H9 (cell line): ENCODE measurements around the gene SULF2. TPM values are rescaled to one million over a fixed set of nuclear protein-coding genes. Genes with fewer than 3 reads are reported as not detected.

Source experiments
- DNase-seq: peaks from one replicate; pipeline ENCODE4 v3.0.0-alpha.2; 2017
- H2AFZ ChIP-seq: one replicate; pipeline ENCODE4 v1.6.1; 2013; ENCODE audit warnings: mild to moderate bottlenecking, low read length, control low read depth, moderate library complexity
- H2AK5ac ChIP-seq: 2 replicates; pipeline ENCODE4 v1.6.1; 2013; ENCODE audit warnings: low read length, control low read depth, mixed read lengths; ENCODE audit not compliant: insufficient read length
- H2BK120ac ChIP-seq: one replicate; pipeline ENCODE4 v1.6.1; 2013; ENCODE audit warnings: low read depth, mild to moderate bottlenecking, low read length, control low read depth, inconsistent platforms; ENCODE audit not compliant: poor library complexity, severe bottlenecking
- H2BK12ac ChIP-seq: 2 replicates; pipeline ENCODE4 v1.6.1; 2013; ENCODE audit warnings: low read length, control low read depth, mixed read lengths, low read depth; ENCODE audit not compliant: insufficient read length
- H2BK15ac ChIP-seq: 2 replicates; pipeline ENCODE4 v1.6.1; 2013; ENCODE audit warnings: low read depth, low read length, control low read depth
- H2BK20ac ChIP-seq: one replicate; pipeline ENCODE4 v1.6.1; 2013; ENCODE audit warnings: low read depth, mild to moderate bottlenecking, low read length, control low read depth, inconsistent platforms; ENCODE audit not compliant: poor library complexity, severe bottlenecking
- H2BK5ac ChIP-seq: 2 replicates; pipeline ENCODE4 v1.6.1; 2013; ENCODE audit warnings: low read length, control low read depth, mixed read lengths; ENCODE audit not compliant: insufficient read length
- H3K14ac ChIP-seq: 2 replicates; pipeline ENCODE4 v1.6.1; 2013; ENCODE audit warnings: low read length, control low read depth; ENCODE audit not compliant: insufficient read depth
- H3K18ac ChIP-seq: 2 replicates; pipeline ENCODE4 v1.6.1; 2013; ENCODE audit warnings: low read depth, mild to moderate bottlenecking, mixed read lengths, low read length, control low read depth; ENCODE audit not compliant: insufficient read length
- H3K23ac ChIP-seq: 2 replicates; pipeline ENCODE4 v1.6.1; 2013; ENCODE audit warnings: low read length, control low read depth, mixed read lengths, low read depth; ENCODE audit not compliant: insufficient read length
- H3K23me2 ChIP-seq: 2 replicates; pipeline ENCODE4 v1.6.1; 2013; ENCODE audit warnings: low read depth, mild to moderate bottlenecking, mixed read lengths, low read length, control low read depth; ENCODE audit not compliant: insufficient read length, poor library complexity, severe bottlenecking
- H3K27ac ChIP-seq: 2 replicates; pipeline ENCODE4 v1.5.1; 2013; ENCODE audit warnings: low read length, control low read depth, mixed read lengths, low read depth; ENCODE audit not compliant: insufficient read length
- H3K27me3 ChIP-seq: 2 replicates; pipeline ENCODE4 v1.6.1; 2013; ENCODE audit warnings: low read length, control low read depth, inconsistent platforms; ENCODE audit not compliant: insufficient read depth
- H3K4ac ChIP-seq: 2 replicates; pipeline ENCODE4 v1.6.1; 2013; ENCODE audit warnings: low read depth, mild to moderate bottlenecking, control low read depth, inconsistent platforms, low read length, moderate library complexity
- H3K4me1 ChIP-seq: 2 replicates; pipeline ENCODE4 v1.6.1; 2013; ENCODE audit warnings: low read length, control low read depth, inconsistent platforms; ENCODE audit not compliant: insufficient read depth
- H3K4me2 ChIP-seq: 2 replicates; pipeline ENCODE4 v1.6.1; 2013; ENCODE audit warnings: low read length, control low read depth, mixed read lengths; ENCODE audit not compliant: insufficient read length, insufficient read depth
- H3K56ac ChIP-seq: 2 replicates; pipeline ENCODE4 v1.6.1; 2013; ENCODE audit warnings: low read depth, mild to moderate bottlenecking, mixed read lengths, low read length, control low read depth; ENCODE audit not compliant: insufficient read length
- H3K79me1 ChIP-seq: 2 replicates; pipeline ENCODE4 v1.6.1; 2013; ENCODE audit warnings: low read depth, mild to moderate bottlenecking, moderate library complexity, low read length, control low read depth, inconsistent platforms; ENCODE audit not compliant: insufficient read depth, poor library complexity, severe bottlenecking
- H3K79me2 ChIP-seq: 2 replicates; pipeline ENCODE4 v1.6.1; 2013; ENCODE audit warnings: low read length, control low read depth, inconsistent platforms; ENCODE audit not compliant: insufficient read depth
- H3K9ac ChIP-seq: 2 replicates; pipeline ENCODE4 v1.6.1; 2013; ENCODE audit warnings: low read length, control low read depth, mixed read lengths; ENCODE audit not compliant: insufficient read length; ENCODE audit errors: extremely low read depth
- H3K9me3 ChIP-seq: one replicate; pipeline ENCODE4 v1.6.1; 2013; ENCODE audit warnings: low read depth, low read length, inconsistent platforms; ENCODE audit not compliant: control insufficient read depth
- H3T11ph ChIP-seq: one replicate; pipeline ENCODE4 v1.6.1; 2013; ENCODE audit warnings: mild to moderate bottlenecking, low read length, control low read depth, inconsistent platforms
- H4K20me1 ChIP-seq: one replicate; pipeline ENCODE4 v1.6.1; 2013; ENCODE audit not compliant: control insufficient read depth, insufficient read length, insufficient read depth
- H4K5ac ChIP-seq: 2 replicates; pipeline ENCODE4 v1.6.1; 2013; ENCODE audit warnings: low read depth, mild to moderate bottlenecking, mixed read lengths, low read length, control low read depth; ENCODE audit not compliant: insufficient read length
- H4K8ac ChIP-seq: replicated peaks from 2 replicates; pipeline ENCODE4 v1.6.1; 2013; ENCODE audit warnings: low read length, control low read depth, mixed read lengths, low read depth; ENCODE audit not compliant: insufficient read length
- H4K91ac ChIP-seq: 2 replicates; pipeline ENCODE4 v1.6.1; 2013; ENCODE audit warnings: low read depth, mild to moderate bottlenecking, moderate library complexity, mixed read lengths, low read length, control low read depth; ENCODE audit not compliant: insufficient read length
- H3K27ac Mint-ChIP-seq, 3 experiments: 2 replicates in 2 of 3; 3 replicates in 1 of 3; pipeline ENCODE4 v1.8.0; 2020 to 2021; ENCODE audit warnings: mixed read lengths in 3 of 3, mild to moderate bottlenecking in 1 of 3, moderate library complexity in 1 of 3
- H3K27me3 Mint-ChIP-seq: 2 replicates; pipeline ENCODE4 v1.8.0; 2021; ENCODE audit warnings: low read depth, mild to moderate bottlenecking, moderate library complexity, mixed read lengths
- H3K36me3 Mint-ChIP-seq, 3 experiments: 2 replicates in 2 of 3; 3 replicates in 1 of 3; pipeline ENCODE4 v1.8.0; 2020 to 2021; ENCODE audit warnings: low read depth in 3 of 3, mixed read lengths in 3 of 3; ENCODE audit not compliant: insufficient read depth in 1 of 3
- H3K4me1 Mint-ChIP-seq, 2 experiments: 2 replicates each; pipeline ENCODE4 v1.8.0; 2020; ENCODE audit warnings: mixed read lengths in 2 of 2
- H3K4me3 Mint-ChIP-seq, 2 experiments: 2 replicates in 1 of 2; 3 replicates in 1 of 2; pipeline ENCODE4 v1.8.0; 2020 to 2021; ENCODE audit warnings: mild to moderate bottlenecking in 2 of 2, mixed read lengths in 2 of 2, moderate library complexity in 1 of 2
- H3K9me3 Mint-ChIP-seq, 2 experiments: 2 replicates in 1 of 2; 3 replicates in 1 of 2; pipeline ENCODE4 v1.8.0; 2020; ENCODE audit warnings: mild to moderate bottlenecking in 2 of 2, mixed read lengths in 2 of 2, moderate library complexity in 1 of 2
- CTCF ChIP-seq: fragments of 200-600 bp; sonication (generic); conservative IDR thresholded peaks from 3 replicates; pipeline ENCODE4 v1.8.0; 2021; ENCODE audit warnings: antibody characterized with exemption, mild to moderate bottlenecking
- WGBS: extraction: QIAGEN DNeasy Blood & Tissue Kit; methylation state at CpG from one replicate; pipeline ENCODE4 v1.1.7; 2013; ENCODE audit warnings: missing lambda C conversion rate, low lambda C conversion rate, mixed read lengths; ENCODE audit not compliant: insufficient read length; ENCODE audit errors: extremely low coverage; 5-methylcytosine and 5-hydroxymethylcytosine counted together
- total RNA-seq: library from RNA; stranded (reverse); gene quantifications from 2 replicates; pipeline ENCODE4 v1.2.1, GENCODE V29; 2021

Gene SULF2
- total RNA-seq, 1 experiment from 2014 or later, result 31.2 TPM

- no peaks in the 10 kb centered on the region; the same call in 1 of the 2 replicates for H3K27me3 Mint-ChIP-seq
- no peak overlapping the region for H4K5ac ChIP-seq
- no peak overlapping the region for H3K14ac ChIP-seq
- no peak overlapping the region for H4K91ac ChIP-seq
- H3K23ac ChIP-seq, result no peak overlapping the region
- no peak overlapping the region for H2AFZ ChIP-seq
- no peak for TF ChIP-seq CTCF
- no peaks in the 10 kb centered on the region for H3K36me3 Mint-ChIP-seq
- no peak overlapping the region for H3K4me3 Mint-ChIP-seq
- no peak overlapping the region for H2BK15ac ChIP-seq
- H2BK5ac ChIP-seq, result no peak overlapping the region
- H3T11ph ChIP-seq, result no peak overlapping the region
- no peaks in the 10 kb centered on the region for H3K79me2 ChIP-seq
- no CpG with 5 or more reads among the region's 9 CpGs for WGBS
- H3K27ac Mint-ChIP-seq, result no peak overlapping the region
- H3K27me3 ChIP-seq, result no peaks in the 10 kb centered on the region
- no peak overlapping the region for H4K8ac ChIP-seq
- H3K4me1 Mint-ChIP-seq, result peaks cover 2 to 3% of the 10 kb centered on the region in 2 experiments; a peak in 2 of 4 replicates
- no peaks in the 10 kb centered on the region for H3K9me3 ChIP-seq
- H3K9ac ChIP-seq, result no peak overlapping the region
- no peak overlapping the region for H2BK120ac ChIP-seq
- H3K23me2 ChIP-seq, result no peaks in the 10 kb centered on the region
- H3K27ac ChIP-seq, result no peak overlapping the region
- no peak overlapping the region for H3K56ac ChIP-seq
- no peaks in the 10 kb centered on the region for H3K4me1 ChIP-seq
- H3K18ac ChIP-seq, result no peak overlapping the region
- no peaks in the 10 kb centered on the region for H3K9me3 Mint-ChIP-seq
- no peaks in the 10 kb centered on the region for H3K79me1 ChIP-seq
- no peak for DNase-seq
- no peak overlapping the region for H3K4ac ChIP-seq
- H4K20me1 ChIP-seq, result no peaks in the 10 kb centered on the region
- no peak overlapping the region for H3K4me2 ChIP-seq
- H2BK20ac ChIP-seq, result no peak overlapping the region
- no peak overlapping the region for H2BK12ac ChIP-seq
- H2AK5ac ChIP-seq, result no peak overlapping the region
These were observed 173.5 kb downstream of the SULF2 start for GRCh38 chr20:47611785-47612184.
